ENCODE results near the gene HPSE2. TPM values are rescaled to one million over a fixed set of nuclear protein-coding genes. Genes with fewer than 3 reads are reported as not detected.

The HPSE2 gene
- total RNA-seq, 1 experiment from 2014 or later = not detected

GRCh38 chr10:98446151-98446660 lies 789.4 kb downstream of the HPSE2 start:
- CTCF ChIA-PET = interaction anchor here (1.2 kb wide), 1 partner anchor 21 kb away, joined by 4 read pairs; no protein-coding TSS in a partner anchor

GRCh38 chr10:98445200-98445812 lies 790.3 kb downstream of the HPSE2 start:
- no TSS peak for BruUV-seq (replicated peaks)
- Histone ChIP-seq H3F3A (ENCODE audit: insufficient read depth, low read depth) (no peaks in the 10 kb centered on the region), H3K36me3 (ENCODE audit: low read depth) (peaks cover 8% of the 10 kb centered on the region; the same call in 1 of the 2 replicates), H4K20me1 (ENCODE audit: insufficient read depth) (no peaks in the 10 kb centered on the region), H3K4me1 (replicated peaks; ENCODE audit: insufficient read depth) (0 out of 2 replicates have a peak, but pooled peaks cover 4% of the 10 kb centered on the region), H3K27ac (no peak overlapping the region), H3K27me3 (ENCODE audit: insufficient read depth, low read depth) (no peaks in the 10 kb centered on the region), H3K4me3 (peak overlapping the region; percentile 82; the same call in 1 of the 2 replicates), H2AFZ (no peak overlapping the region), H3K9me3 (ENCODE audit: insufficient read depth, low read depth) (no peaks in the 10 kb centered on the region), H3K4me2 (peak overlapping the region; percentile 95; the same call in 1 of the 2 replicates), H3K9me2 (ENCODE audit: insufficient read depth) (no peaks in the 10 kb centered on the region), H3K79me2 (ENCODE audit: low read depth) (peaks cover 15% of the 10 kb centered on the region; the same call in 1 of the 2 replicates)
- intact Hi-C loops (cut with micrococcal nuclease; ENCODE audit: unreplicated experiment) = loop anchor here (5.0 kb wide), 1 partner anchor 133 kb away; no protein-coding TSS in a partner anchor
- CTCF ChIA-PET = interaction anchor here (1.2 kb wide), 1 partner anchor 22 kb away, joined by 4 read pairs; no protein-coding TSS in a partner anchor
- POLR2A ChIA-PET (ENCODE audit: unreplicated experiment) = no interaction called here
- no peak for DNase-seq
- TF ChIP-seq EZH2 (IDR thresholded peaks at IDR 0.05; ENCODE audit: low read depth) (no peak), CTCF (conservative IDR thresholded peaks at IDR 0.05) (no peak)

More at GRCh38 chr10:98446151-98446660, 789.4 kb downstream of the HPSE2 start:
- peak; percentile 3 to 34 for DNase-seq
- Histone ChIP-seq H3K36me3 (ENCODE audit: low read depth) (peaks cover 7% of the 10 kb centered on the region; the same call in 1 of the 2 replicates), H4K20me1 (ENCODE audit: insufficient read depth) (no peaks in the 10 kb centered on the region), H3K79me2 (ENCODE audit: low read depth) (peaks cover 15% of the 10 kb centered on the region; the same call in 1 of the 2 replicates), H3K4me3 (peak overlapping the region; percentile 82), H3K9me2 (ENCODE audit: insufficient read depth) (no peaks in the 10 kb centered on the region), H2AFZ (peak overlapping the region; percentile 98), H3K27me3 (ENCODE audit: insufficient read depth, low read depth) (no peaks in the 10 kb centered on the region), H3K9me3 (ENCODE audit: insufficient read depth, low read depth) (no peaks in the 10 kb centered on the region), H3F3A (ENCODE audit: insufficient read depth, low read depth) (no peaks in the 10 kb centered on the region), H3K4me1 (replicated peaks; ENCODE audit: insufficient read depth) (0 out of 2 replicates have a peak, but pooled peaks cover 4% of the 10 kb centered on the region), H3K27ac (peak overlapping the region; percentile 47), H3K4me2 (peak overlapping the region; percentile 95)
- BruUV-seq (replicated peaks) = TSS peak; percentile 51
- no peak for TF ChIP-seq EZH2 (IDR thresholded peaks at IDR 0.05; ENCODE audit: low read depth)
- intact Hi-C loops (cut with micrococcal nuclease; ENCODE audit: unreplicated experiment) = loop anchor here (5.0 kb wide), 1 partner anchor 134 kb away; no protein-coding TSS in a partner anchor
- POLR2A ChIA-PET (ENCODE audit: unreplicated experiment) = interaction anchor here (0.6 to 0.8 kb wide), 2 partner anchors 135 to 276 kb away, joined by 5 to 13 read pairs; no protein-coding TSS in a partner anchor

GRCh38 chr10:98444314-98445006 lies 791.2 kb downstream of the HPSE2 start:
- no peak for DNase-seq
- Histone ChIP-seq H3K27me3 (ENCODE audit: insufficient read depth, low read depth) (no peaks in the 10 kb centered on the region), H3K79me2 (ENCODE audit: low read depth) (peaks cover 15% of the 10 kb centered on the region; the same call in 1 of the 2 replicates), H3K4me3 (no peak overlapping the region), H3K9me2 (ENCODE audit: insufficient read depth) (no peaks in the 10 kb centered on the region), H3K27ac (no peak overlapping the region), H4K20me1 (ENCODE audit: insufficient read depth) (no peaks in the 10 kb centered on the region), H3K9me3 (ENCODE audit: insufficient read depth, low read depth) (no peaks in the 10 kb centered on the region), H3K36me3 (ENCODE audit: low read depth) (peaks cover 8% of the 10 kb centered on the region; the same call in 1 of the 2 replicates), H2AFZ (no peak overlapping the region), H3F3A (ENCODE audit: insufficient read depth, low read depth) (no peaks in the 10 kb centered on the region), H3K4me2 (no peak overlapping the region), H3K4me1 (replicated peaks; ENCODE audit: insufficient read depth) (0 out of 2 replicates have a peak, but pooled peaks cover 4% of the 10 kb centered on the region)
- CTCF ChIA-PET = no interaction called here
- POLR2A ChIA-PET (ENCODE audit: unreplicated experiment) = no interaction called here
- TF ChIP-seq CTCF (conservative IDR thresholded peaks at IDR 0.05) = no peak
- TF ChIP-seq EZH2 (IDR thresholded peaks at IDR 0.05; ENCODE audit: low read depth) = no peak
- intact Hi-C loops (cut with micrococcal nuclease; ENCODE audit: unreplicated experiment) = loop anchor here (5.0 kb wide), 1 partner anchor 132 kb away; no protein-coding TSS in a partner anchor
- no TSS peak for BruUV-seq (replicated peaks)

Measured in PC-9 (cell line).